Measurements from ENCODE around the gene PAQR6. TPM values are rescaled to one million over a fixed set of nuclear protein-coding genes. Genes with fewer than 3 reads are reported as not detected.

The PAQR6 gene
- total and polyA plus RNA-seq, 10 of the 15 experiments (the other 5 are each of a cell fraction or from before 2014, with no cell fraction given), result 0.42 to 4.5 (median 1.3) TPM

- H3K4me3 ChIP-seq, result no peak overlapping the region
- FAIRE-seq, result no peak
- H3K9ac ChIP-seq (ENCODE audit: control insufficient read depth, insufficient read depth, low read length), result no peak overlapping the region
- H3K27ac ChIP-seq (ENCODE audit: control insufficient read depth, insufficient read depth), result no peak overlapping the region
- peaks cover 25% of the 10 kb centered on the region for H3K4me1 ChIP-seq (ENCODE audit: control insufficient read depth, insufficient read depth, low read length)
- in situ Hi-C loops (cut with MboI), result no loop called here
- ATAC-seq, result no peak
- no peaks in the 10 kb centered on the region for H3K27me3 ChIP-seq (replicated peaks in 1 of 2; ENCODE audit: control insufficient read depth in 2 of 2, insufficient read depth in 2 of 2, low read length in 1 of 2)
- ChIA-PET CTCF (interaction anchor here (0.9 kb wide), 1 partner anchor 99 kb away, joined by 3 read pairs; no protein-coding TSS in a partner anchor), RAD21 (ENCODE audit: unreplicated experiment) (no interaction called here), POLR2A (no interaction called here), SMC1A (ENCODE audit: uncharacterized antibody, unreplicated experiment) (no interaction called here)
- DNase-seq (ENCODE audit: low read depth, low spot score), result no peak
- H4K20me1 ChIP-seq (ENCODE audit: control insufficient read depth, insufficient read depth), result no peaks in the 10 kb centered on the region
- H3K36me3 ChIP-seq (ENCODE audit: control insufficient read depth in 2 of 2, insufficient read depth in 2 of 2, low read length in 1 of 2), result peaks cover 4 to 9% of the 10 kb centered on the region in 2 experiments
- H3K9me3 ChIP-seq (replicated peaks; ENCODE audit: control insufficient read depth, insufficient read depth, low read length), result no peaks in the 10 kb centered on the region
- no peak overlapping the region for H2AFZ ChIP-seq (ENCODE audit: control insufficient read depth, low read depth, low read length)
- intact Hi-C loops (cut with micrococcal nuclease; ENCODE audit: unreplicated experiment), result no loop called here
- peak overlapping the region; percentile 85; the same call in 1 of the 2 replicates for H3K4me2 ChIP-seq (ENCODE audit: control insufficient read depth, insufficient read depth)
- WGBS (ENCODE audit: insufficient coverage, insufficient replicate concordance, low lambda C conversion rate, missing lambda C conversion rate), result 95% methylated on average over 17 of the region's 17 CpGs
- no peaks in the 10 kb centered on the region for H3K79me2 ChIP-seq (ENCODE audit: control insufficient read depth, insufficient read depth, low read length)
- BruUV-seq (replicated peaks), result no TSS peak
- TF ChIP-seq ATF7 (IDR thresholded peaks at IDR 0.05; ENCODE audit: low read depth) (no peak), TCF3 (IDR thresholded peaks at IDR 0.05; ENCODE audit: borderline replicate concordance, insufficient read depth, low read depth, low read length) (no peak), FOS (IDR thresholded peaks at IDR 0.05; ENCODE audit: borderline replicate concordance, extremely low read depth, insufficient read length) (no peak), CBFB (IDR thresholded peaks at IDR 0.05; ENCODE audit: low read depth) (no peak), JUNB (IDR thresholded peaks at IDR 0.05) (no peak), ZNF622 (IDR thresholded peaks at IDR 0.05) (no peak), POU2F2 (IDR thresholded peaks at IDR 0.05; ENCODE audit: borderline replicate concordance, low read depth, low read length) (no peak), NR2F1 (conservative IDR thresholded peaks at IDR 0.05) (no peak), SUZ12 (IDR thresholded peaks at IDR 0.05; ENCODE audit: unreplicated experiment) (no peak), ELK1 (IDR thresholded peaks at IDR 0.05; ENCODE audit: low read depth, low read length) (no peak), SMAD5 (IDR thresholded peaks at IDR 0.05; ENCODE audit: low read depth) (no peak), IKZF1 (conservative IDR thresholded peaks at IDR 0.05) (no peak), SMC3 (IDR thresholded peaks at IDR 0.05; ENCODE audit: borderline replicate concordance, low read length) (no peak), RCOR1 (conservative IDR thresholded peaks at IDR 0.05; ENCODE audit: low read depth, low read length) (no peak), MTA3 (IDR thresholded peaks at IDR 0.05; ENCODE audit: borderline replicate concordance, low read length) (no peak), CUX1 (IDR thresholded peaks at IDR 0.05; ENCODE audit: insufficient replicate concordance, low read depth, low read length) (no peak), IRF3 (IDR thresholded peaks at IDR 0.05) (no peak), EZH2 (IDR thresholded peaks at IDR 0.05; ENCODE audit: borderline replicate concordance, control insufficient read depth, low read depth, low read length) (no peak), WRNIP1 (IDR thresholded peaks at IDR 0.05; ENCODE audit: borderline replicate concordance, low read depth, low read length) (no peak)
Measured at GRCh38 chr1:156244712-156245111, 3.1 kb downstream of the PAQR6 start.

All from GM12878 (cell line).